Epithelial cell of prostate (primary cell): ENCODE data around the gene OR51B5.
"Not testable (repeated sequence)": the region's sequence is repeated elsewhere in the genome, so short reads cannot be mapped to it uniquely, and the experiment has no call there.

Experiments
- DNase-seq: peaks from one replicate; pipeline ENCODE4 v3.0.0-alpha.2; 2011; ENCODE audit warnings: low read depth, low spot score
- H3K27ac ChIP-seq: fragments of 450-650 bp; 2 replicates; pipeline ENCODE4 v1.5.1; 2017; ENCODE audit warnings: mild to moderate bottlenecking

The OR51B5 gene

GRCh38 chr11:5336331-5336730 is 7.0 kb downstream of the OR51B5 start:
- H3K27ac ChIP-seq, result no peak overlapping the region
- no peak for DNase-seq

GRCh38 chr11:5335170-5335569 is 8.2 kb downstream of the OR51B5 start:
- no peak overlapping the region for H3K27ac ChIP-seq
- no peak for DNase-seq

GRCh38 chr11:5324197-5324596 is 19.1 kb downstream of the OR51B5 start, which contains the start of gene OR51B2:
Gene OR51B2, minus strand, starts transcription at chr11:5324297. Its CDS starts 0 bp downstream, at chr11:5324297.
- no peak for DNase-seq
- H3K27ac ChIP-seq, result no peak within 1 kb of the TSS

DNA sequence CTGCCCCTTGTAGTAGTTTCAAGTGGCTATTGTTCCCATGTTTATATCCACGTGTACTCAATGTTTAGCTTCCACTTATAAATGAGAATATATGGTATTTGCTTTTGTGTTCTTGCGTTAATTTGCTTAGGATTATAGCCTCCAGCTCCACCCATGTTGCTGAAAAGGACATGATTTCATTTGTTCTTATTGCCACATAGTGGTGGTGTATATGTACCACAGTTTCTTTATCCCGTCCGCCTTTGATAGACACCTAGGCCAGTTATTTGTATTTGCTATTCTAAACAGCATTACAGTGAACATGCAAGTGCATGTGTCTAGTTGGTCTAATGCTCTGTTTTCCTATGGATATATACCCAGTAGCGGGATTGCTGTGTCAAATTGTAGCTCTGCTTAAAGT is 26.0 kb downstream of the OR51B5 start:
- no peak for DNase-seq
- H3K27ac ChIP-seq, result no peak overlapping the region

GRCh38 chr11:5313326-5314023 is 29.8 kb downstream of the OR51B5 start:
- not testable (repeated sequence) for DNase-seq, H3K27ac ChIP-seq

GRCh38 chr11:5310423-5310822 is 32.9 kb downstream of the OR51B5 start:
- DNase-seq, result no peak
- no peak overlapping the region for H3K27ac ChIP-seq

DNA sequence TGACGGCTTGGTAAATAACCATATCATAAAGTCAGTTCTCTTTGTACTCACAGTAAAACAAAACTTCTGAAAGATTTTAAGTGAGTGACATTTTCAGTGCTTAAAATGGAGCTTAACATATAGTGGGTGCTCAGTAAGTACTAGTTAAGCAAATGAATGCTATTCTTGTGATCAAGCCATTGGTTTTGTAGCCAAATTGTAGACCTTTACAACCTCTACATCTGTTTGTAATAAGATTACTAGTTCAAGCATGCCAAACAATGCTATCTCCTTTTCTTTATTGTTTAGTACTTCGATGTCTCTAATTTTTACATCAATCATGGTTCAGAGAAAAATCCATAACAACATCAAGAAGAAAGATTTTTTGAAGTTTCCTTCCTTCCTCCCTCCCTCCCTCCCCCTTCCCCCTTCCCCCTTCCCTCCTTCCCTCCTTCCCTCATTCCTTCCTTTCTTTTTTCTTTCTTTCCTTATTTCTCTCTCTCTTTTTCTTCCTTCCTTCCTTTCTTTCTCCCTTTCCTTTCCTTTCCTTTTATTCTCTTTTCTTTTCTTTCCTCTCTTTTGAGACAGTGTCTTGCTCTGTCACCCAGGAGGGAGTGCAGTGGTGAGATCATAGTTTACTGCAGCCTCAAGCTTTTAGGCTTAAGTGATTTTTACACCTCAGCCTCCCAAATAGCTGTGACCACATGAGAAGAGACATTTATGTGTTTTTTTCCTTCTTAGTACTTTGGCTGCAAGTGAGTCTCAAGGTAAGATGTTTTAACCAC is 35.9 kb downstream of the OR51B5 start:
- no peak overlapping the region for H3K27ac ChIP-seq
- DNase-seq, result no peak

- no peak for DNase-seq
- H3K27ac ChIP-seq, result no peak overlapping the region
These were observed 39.3 kb downstream of the OR51B5 start for GRCh38 chr11:5304046-5304445.

DNA sequence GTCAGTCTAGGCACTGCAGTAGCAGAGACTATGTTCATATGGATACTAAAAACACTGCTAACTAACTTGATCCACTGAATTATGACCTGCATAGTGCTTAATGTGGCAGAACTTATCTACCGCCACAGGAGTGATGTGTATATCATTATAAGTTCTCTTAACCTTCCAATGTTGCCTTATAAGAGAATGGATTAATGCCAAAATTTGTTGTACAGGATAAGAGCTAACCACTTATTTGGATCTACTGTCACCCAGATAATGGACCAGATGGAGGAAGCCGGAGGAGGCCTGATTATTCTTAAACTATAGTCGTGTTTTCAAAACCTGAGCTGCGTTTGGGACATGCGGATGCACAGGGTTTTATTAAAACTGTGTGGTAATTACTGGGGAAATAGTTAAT is 39.7 kb downstream of the OR51B5 start:
- no peak for DNase-seq
- no peak overlapping the region for H3K27ac ChIP-seq

GRCh38 chr11:5301846-5302245 is 41.5 kb downstream of the OR51B5 start, which contains the start of gene OR51B4:
Gene OR51B4, minus strand, starts transcription at chr11:5301946. Its CDS starts 0 bp downstream, at chr11:5301946.
- H3K27ac ChIP-seq, result no peak within 1 kb of the TSS
- no peak for DNase-seq

DNA sequence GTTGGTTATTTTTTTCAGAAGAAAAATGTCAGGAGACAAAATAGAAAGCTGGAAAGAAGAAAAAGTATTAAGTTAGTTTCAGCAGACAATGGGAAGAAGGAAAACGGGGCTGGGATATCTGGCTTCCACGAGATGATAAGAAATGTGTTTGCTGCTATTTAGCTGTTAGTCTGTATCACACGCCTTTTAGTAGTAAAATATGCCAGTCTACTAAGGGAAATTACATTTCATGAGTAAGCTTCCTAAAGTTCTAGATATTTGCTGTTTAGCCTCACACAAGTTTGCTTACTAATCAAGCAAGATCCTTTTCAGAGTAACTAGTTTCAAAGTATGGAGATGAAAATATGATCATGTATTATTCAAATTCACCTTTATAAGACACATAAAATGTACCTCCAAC is 43.1 kb downstream of the OR51B5 start:
- no peak for DNase-seq
- no peak overlapping the region for H3K27ac ChIP-seq

GRCh38 chr11:5298451-5298850 is 44.9 kb downstream of the OR51B5 start:
- DNase-seq, result no peak
- no peak overlapping the region for H3K27ac ChIP-seq

GRCh38 chr11:5297721-5298323 is 45.5 kb downstream of the OR51B5 start:
- no peak overlapping the region for H3K27ac ChIP-seq
- no peak for DNase-seq

- not testable (repeated sequence) for DNase-seq, H3K27ac ChIP-seq
These were observed 48.9 kb downstream of the OR51B5 start for GRCh38 chr11:5294342-5294995.

DNA sequence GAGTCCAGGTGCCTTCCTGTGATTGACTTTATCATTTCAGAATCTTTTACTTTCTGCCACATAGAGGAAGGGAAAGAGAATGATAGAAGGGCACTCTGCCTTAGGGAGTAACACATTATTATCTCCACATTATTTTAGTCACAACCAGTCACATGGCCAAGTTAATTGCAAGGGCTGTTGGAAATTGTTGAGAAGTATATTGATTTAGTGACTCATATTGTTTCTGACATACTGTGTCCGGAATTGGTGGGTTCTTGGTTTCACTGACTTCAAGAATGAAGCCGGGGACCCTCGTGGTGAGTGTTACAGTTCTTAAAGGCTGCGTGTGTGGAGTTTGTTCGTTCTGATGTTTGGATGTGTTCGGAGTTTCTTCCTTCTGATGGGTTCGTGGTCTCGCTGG is 50.3 kb downstream of the OR51B5 start:
- DNase-seq, result no peak
- H3K27ac ChIP-seq, result no peak overlapping the region
